K562 (cell line): ENCODE results near the gene UBR7. TPM values are rescaled to one million over a fixed set of nuclear protein-coding genes. Genes with fewer than 3 reads are reported as not detected.

Experiments
- ATAC-seq: fragments of 200-7000 bp; cut with Tn5 transposase; 3 replicates; pipeline ENCODE4 v1.9.1; 2020; ENCODE audit warnings: moderate library complexity
- BruUV-seq: library from RNA; stranded (reverse); fragments of 400-500 nt; replicated peaks from 2 replicates; lab custom pipeline; 2021; lab: Mats Ljungman, UMichigan
- CTCF ChIA-PET: fragments of 300-600 bp; formaldehyde crosslinking; extraction: SDS; loops from one replicate; lab custom pipeline; 2021; ENCODE audit warnings: low intra/inter-chr PET ratio; lab: Yijun Ruan, JAX
- POLR2A ChIA-PET: fragments of 300-600, 350-650 bp; sonication (Branson Sonifier 250); formaldehyde crosslinking; extraction: SDS; loops from one replicate; lab custom pipeline; 2021; ENCODE audit warnings: antibody characterized with exemption, inconsistent platforms; lab: Yijun Ruan, JAX
- DNase-seq, 4 experiments: peaks; one replicate each; pipeline versions ENCODE4 v3.0.0 to v3.0.0-alpha.2; 2011 to 2018; ENCODE audit warnings: low spot score in 3 of 4, mixed read lengths in 3 of 4; ENCODE audit errors: extremely low read depth in 1 of 4
- FAIRE-seq: peaks from 2 replicates; lab custom pipeline; 2011; peaks lifted over from hg19 to GRCh38; lab: Jason Lieb, UNC
- H2AFZ ChIP-seq: 2 replicates; pipeline ENCODE4 v1.6.0; 2011; ENCODE audit warnings: low read depth, low read length, control low read depth, inconsistent platforms
- H3K27ac ChIP-seq: fragments of 200-600 bp; 3 replicates; pipeline ENCODE4 v1.8.0; 2011; ENCODE audit warnings: low read depth, mild to moderate bottlenecking, control low read depth, inconsistent platforms, low read length, moderate library complexity, mixed read lengths; ENCODE audit errors: extremely low read depth
- H3K27me3 ChIP-seq, 2 experiments: fragments of 300-600 bp in 1 of 2; 2 replicates in 1 of 2; 3 replicates in 1 of 2; pipeline versions ENCODE4 v1.6.0 to v1.8.0; 2011; ENCODE audit warnings: inconsistent platforms in 2 of 2, low read length in 2 of 2, mild to moderate bottlenecking in 1 of 2, mixed read lengths in 1 of 2, moderate library complexity in 1 of 2; ENCODE audit not compliant: control insufficient read depth in 2 of 2, insufficient read depth in 2 of 2
- H3K36me3 ChIP-seq: fragments of 300-600 bp; 3 replicates; pipeline ENCODE4 v1.8.0; 2011; ENCODE audit warnings: mild to moderate bottlenecking, low read length, inconsistent platforms; ENCODE audit not compliant: control insufficient read depth, insufficient read depth
- H3K4me1 ChIP-seq, 2 experiments: fragments of 200-600 bp in 1 of 2; replicated peaks in 1 of 2; 2 replicates in 1 of 2; 3 replicates in 1 of 2; pipeline versions ENCODE4 v1.5.1 to v1.8.0; 2011; ENCODE audit warnings: inconsistent platforms in 2 of 2, low read length in 2 of 2, mild to moderate bottlenecking in 1 of 2, mixed read lengths in 1 of 2, moderate library complexity in 1 of 2; ENCODE audit not compliant: control insufficient read depth in 2 of 2, insufficient read depth in 2 of 2
- H3K4me2 ChIP-seq: 2 replicates; pipeline ENCODE4 v1.6.1; 2011; ENCODE audit warnings: low read length, control low read depth, inconsistent platforms, mixed read lengths; ENCODE audit not compliant: insufficient read depth
- H3K4me3 ChIP-seq: fragments of 200-600 bp; sonication (generic), shearing (Covaris generic); 2 replicates; pipeline ENCODE4 v1.5.1; 2016; ENCODE audit warnings: control low read depth, inconsistent platforms
- H3K79me2 ChIP-seq: fragments of 200-600 bp; 3 replicates; pipeline ENCODE4 v1.8.0; 2011; ENCODE audit warnings: low read length, inconsistent platforms; ENCODE audit not compliant: control insufficient read depth, insufficient read depth
- H3K9ac ChIP-seq, 2 experiments: 2 replicates each; pipeline versions ENCODE4 v1.6.0 to v1.6.1; 2011; ENCODE audit warnings: low read depth in 2 of 2, low read length in 2 of 2, control low read depth in 1 of 2, inconsistent platforms in 1 of 2, mild to moderate bottlenecking in 1 of 2, mixed read lengths in 1 of 2; ENCODE audit not compliant: insufficient read depth in 1 of 2
- H3K9me1 ChIP-seq: one replicate; pipeline ENCODE4 v1.6.0; 2011; ENCODE audit warnings: inconsistent platforms, mild to moderate bottlenecking, low read length, moderate library complexity; ENCODE audit not compliant: control insufficient read depth, insufficient read depth
- H3K9me3 ChIP-seq: replicated peaks from 2 replicates; pipeline ENCODE4 v1.5.1; 2011; ENCODE audit warnings: low read depth, low read length, inconsistent platforms; ENCODE audit not compliant: control insufficient read depth, insufficient read depth
- H4K20me1 ChIP-seq: replicated peaks from 2 replicates; pipeline ENCODE4 v1.6.1; 2011; ENCODE audit warnings: low read length, inconsistent platforms, mixed read lengths; ENCODE audit not compliant: control insufficient read depth, insufficient read depth
- CHCHD3 ChIP-seq: fragments of 250-450 bp; sonication (Bioruptor Pico); IDR thresholded peaks from 2 replicates; pipeline ENCODE4 v2.1.2; 2022; ENCODE audit warnings: mild to moderate bottlenecking
- CSDE1 ChIP-seq, 2 experiments: fragments of 450-650 bp; IDR thresholded peaks; 2 replicates each; pipeline ENCODE4 v1.6.1; 2016; ENCODE audit warnings: mild to moderate bottlenecking in 1 of 2
- ESRRA ChIP-seq: fragments of 450-650 bp; IDR thresholded peaks from 2 replicates; pipeline ENCODE4 v1.6.1; 2014; ENCODE audit warnings: low read depth, mild to moderate bottlenecking, moderate library complexity, borderline replicate concordance
- GTF2E2 ChIP-seq: fragments of 200-800 bp; sonication (Bioruptor generic); IDR thresholded peaks from 2 replicates; pipeline ENCODE4 v1.6.1; 2016; ENCODE audit warnings: missing genetic modification characterization, missing compliant biosample characterization
- HMG20A ChIP-seq: fragments of 450-650 bp; formaldehyde crosslinking; conservative IDR thresholded peaks from 2 replicates; pipeline ENCODE4 v1.4.0; 2020; ENCODE audit warnings: mild to moderate bottlenecking, mixed read lengths
- ID3 ChIP-seq, 2 experiments: fragments of 250-450 bp in 1 of 2; fragments of 450-650 bp in 1 of 2; sonication (Bioruptor Pico) in 1 of 2; IDR thresholded peaks; 2 replicates each; pipeline versions ENCODE4 v1.6.1 to v1.8.0; 2016 to 2021; ENCODE audit warnings: mild to moderate bottlenecking in 2 of 2, moderate library complexity in 2 of 2, missing compliant biosample characterization in 1 of 2, missing genetic modification characterization in 1 of 2
- KDM1A ChIP-seq, 2 experiments: fragments of 450-650 bp; IDR thresholded peaks; 2 replicates each; pipeline ENCODE4 v1.6.1; 2016; ENCODE audit warnings: mild to moderate bottlenecking in 2 of 2
- MEF2D ChIP-seq: conservative IDR thresholded peaks from 2 replicates; pipeline ENCODE4 v1.6.1; 2016; ENCODE audit warnings: low read depth, missing genetic modification characterization, missing compliant biosample characterization
- NFRKB ChIP-seq: fragments of 450-650 bp; IDR thresholded peaks from 2 replicates; pipeline ENCODE4 v1.6.1; 2016; ENCODE audit warnings: low read depth
- PYGO2 ChIP-seq: fragments of 450-650 bp; IDR thresholded peaks from 2 replicates; pipeline ENCODE4 v1.6.1; 2016; ENCODE audit warnings: mild to moderate bottlenecking, missing genetic modification characterization, moderate library complexity, missing compliant biosample characterization
- RAD51 ChIP-seq: fragments of 450-650 bp; IDR thresholded peaks from 2 replicates; pipeline ENCODE4 v1.7.1; 2016; ENCODE audit warnings: low read depth, mild to moderate bottlenecking, borderline replicate concordance
- RBM34 ChIP-seq: fragments of 200-400 bp; formaldehyde crosslinking; IDR thresholded peaks from 2 replicates; pipeline ENCODE4 v1.6.1; 2018; ENCODE audit warnings: low read length, borderline replicate concordance; ENCODE audit not compliant: insufficient read depth
- SMARCE1 ChIP-seq: fragments of 450-650 bp; IDR thresholded peaks from 2 replicates; pipeline ENCODE4 v1.7.1; 2016; ENCODE audit warnings: mild to moderate bottlenecking
- STAT5B ChIP-seq: fragments of 250-450 bp; sonication (Bioruptor Pico); IDR thresholded peaks from 2 replicates; pipeline ENCODE4 v1.8.0; 2021; ENCODE audit warnings: mild to moderate bottlenecking, inconsistent platforms
- ZKSCAN8 ChIP-seq: fragments of 200-800 bp; sonication (Bioruptor generic); IDR thresholded peaks from 2 replicates; pipeline ENCODE4 v1.6.1; 2016; ENCODE audit warnings: missing genetic modification characterization, missing compliant biosample characterization
- ZNF146 ChIP-seq: IDR thresholded peaks from one replicate; pipeline ENCODE4 v1.6.1; 2018; ENCODE audit warnings: missing compliant biosample characterization; ENCODE audit not compliant: unreplicated experiment
- ZNF431 ChIP-seq: sonication (generic); formaldehyde crosslinking; IDR thresholded peaks from 2 replicates; pipeline ENCODE4 v1.8.0; 2022; ENCODE audit warnings: mild to moderate bottlenecking, missing genetic modification reagents
- ZNF717 ChIP-seq: fragments of 250-450 bp; sonication (Bioruptor Pico); IDR thresholded peaks from 2 replicates; pipeline ENCODE4 v1.5.0; 2021
- ZNF75A ChIP-seq: fragments of 450-650 bp; formaldehyde crosslinking; IDR thresholded peaks from 2 replicates; pipeline ENCODE4 v1.4.0; 2020; ENCODE audit warnings: mild to moderate bottlenecking
- WGBS: fragments of 100-300 bp; shearing (Covaris generic); methylation state at CpG from one replicate; pipeline ENCODE4 v1.1.6; 2016; ENCODE audit warnings: low coverage, mixed read lengths; ENCODE audit not compliant: insufficient coverage; ENCODE audit errors: missing lambda C conversion rate; 5-methylcytosine and 5-hydroxymethylcytosine counted together
- in situ Hi-C: fragments of 300-500 bp; cut with MboI; formaldehyde crosslinking; loops from 4 replicates; pipeline ENCODE4 v1.15.0; 2018; ENCODE audit warnings: inconsistent platforms, mixed read lengths
- intact Hi-C: fragments of 100-400 bp; cut with micrococcal nuclease; formaldehyde crosslinking; loops from 2 replicates; pipeline ENCODE4 v1.14.2; 2022
- polyA plus RNA-seq, 8 experiments: library from polyadenylated mRNA; depleted of rRNA in 4 of 8; stranded (reverse) in 5 of 8; unstranded in 3 of 8; fragments of >200 nt; fragmentation: Nextera tagmentation in 2 of 8; fragmentation: Illumina TruSeq in 1 of 8; extraction: Ambion mirVana in 2 of 8; extraction: Trizol in 1 of 8; gene quantifications; 2 replicates each; pipeline versions ENCODE4 v1.2.1 to v1.2.3, GENCODE V29; 2011 to 2014; ENCODE audit warnings: inconsistent platforms in 1 of 8, missing spikeins in 1 of 8
- total RNA-seq, 7 experiments: library from RNA; depleted of rRNA in 6 of 7; stranded (reverse); fragments of >200 nt in 6 of 7; fragmentation: Illumina TruSeq in 2 of 7; extraction: Trizol in 2 of 7; gene quantifications; 2 replicates each; pipeline versions ENCODE4 v1.2.1 to v1.2.3, GENCODE V29; 2011 to 2021; ENCODE audit warnings: low replicate concordance in 1 of 7
- TF ChIP-seq, protein P1 (sequence below): fragments of 450-650 bp; formaldehyde crosslinking; IDR thresholded peaks from 2 replicates; pipeline ENCODE4 v1.4.0; 2020; ENCODE audit warnings: mild to moderate bottlenecking, moderate library complexity
- TF ChIP-seq, protein P2 (sequence below): sonication (generic); formaldehyde crosslinking; IDR thresholded peaks from 2 replicates; pipeline ENCODE4 v1.8.0; 2022; ENCODE audit warnings: mild to moderate bottlenecking, missing genetic modification reagents

The UBR7 gene
- total and polyA plus RNA-seq, 9 of the 15 experiments (the other 6 are each of a cell fraction or from before 2014, with no cell fraction given), result 12.5 to 63.0 (median 34.4) TPM

DNA sequence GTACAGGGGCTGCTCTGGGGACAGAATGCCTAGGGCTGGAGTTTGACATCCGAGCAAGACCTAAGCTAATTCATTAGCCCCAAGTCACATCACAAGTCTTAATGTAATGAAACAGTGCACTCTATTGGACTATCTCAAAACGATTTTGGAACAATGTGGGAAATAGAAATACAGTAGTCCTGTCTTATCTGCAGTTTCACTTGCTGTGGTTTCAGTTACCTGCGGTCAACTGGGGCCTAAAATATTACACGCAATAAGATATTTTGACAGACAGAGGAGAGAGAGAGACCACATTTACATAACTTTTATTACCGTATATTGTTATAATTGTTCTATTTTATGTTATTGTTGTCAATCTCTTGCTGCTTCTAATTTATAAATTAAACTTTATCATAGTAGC lies 43.5 kb upstream of the UBR7 start:
- H3K79me2 ChIP-seq, result no peaks in the 10 kb centered on the region
- ChIA-PET POLR2A (interaction anchor here (0.7 to 1.0 kb wide), 3 partner anchors 18 to 301 kb away, joined by 3 to 4 read pairs (median 3); no protein-coding TSS in a partner anchor), CTCF (interaction anchor here (0.6 kb wide), 1 partner anchor 211 kb away, joined by 3 read pairs; no protein-coding TSS in a partner anchor)
- no peak overlapping the region for H3K4me3 ChIP-seq
- no peaks in the 10 kb centered on the region for H3K9me1 ChIP-seq
- no peaks in the 10 kb centered on the region for H4K20me1 ChIP-seq
- WGBS, result 0% methylated on average over 4 of the region's 5 CpGs
- no peak overlapping the region for H3K4me2 ChIP-seq
- H3K9ac ChIP-seq, result no peak overlapping the region
- peak in 2 of 4 experiments; percentile 17 to 38 for DNase-seq
- no peak overlapping the region for H3K27ac ChIP-seq
- no peak overlapping the region for H2AFZ ChIP-seq
- FAIRE-seq, result no peak
- H3K36me3 ChIP-seq, result no peaks in the 10 kb centered on the region
- no TSS peak for BruUV-seq
- in situ Hi-C loops (no loop called here), intact Hi-C loops (no loop called here)
- H3K9me3 ChIP-seq, result no peaks in the 10 kb centered on the region
- H3K27me3 ChIP-seq, result no peaks in the 10 kb centered on the region
- H3K4me1 ChIP-seq, result no peaks in the 10 kb centered on the region; a peak in 1 of 5 replicates
- peak; percentile 71 for ATAC-seq
- TF ChIP-seq MEF2D (no peak), ZKSCAN8 (CRISPR knock-in tag) (no peak), ZNF75A (no peak), ZNF717 (CRISPR knock-in tag) (no peak), HMG20A (CRISPR knock-in tag) (no peak), RAD51 (no peak), GTF2E2 (tag) (no peak), ZNF146 (CRISPR knock-in tag) (no peak), ZNF431 (CRISPR knock-in tag) (no peak), CSDE1 (IDR thresholded peaks at IDR 0.05) (no peak), CHCHD3 (CRISPR knock-in tag) (no peak), SMARCE1 (no peak), PYGO2 (tag) (no peak), RBM34 (no peak), STAT5B (no peak), ID3 (CRISPR knock-in tag; IDR thresholded peaks at IDR 0.05) (no peak), ID3 (tag; IDR thresholded peaks at IDR 0.05) (no peak), KDM1A (IDR thresholded peaks at IDR 0.05) (0 out of 4 replicates have a peak, but pooled peaks of 1 of the 2 experiments have one; percentile 8), NFRKB (no peak), ESRRA (peak; percentile 76; the same call in 1 of the 2 replicates)
- TF ChIP-seq, protein P1, sequence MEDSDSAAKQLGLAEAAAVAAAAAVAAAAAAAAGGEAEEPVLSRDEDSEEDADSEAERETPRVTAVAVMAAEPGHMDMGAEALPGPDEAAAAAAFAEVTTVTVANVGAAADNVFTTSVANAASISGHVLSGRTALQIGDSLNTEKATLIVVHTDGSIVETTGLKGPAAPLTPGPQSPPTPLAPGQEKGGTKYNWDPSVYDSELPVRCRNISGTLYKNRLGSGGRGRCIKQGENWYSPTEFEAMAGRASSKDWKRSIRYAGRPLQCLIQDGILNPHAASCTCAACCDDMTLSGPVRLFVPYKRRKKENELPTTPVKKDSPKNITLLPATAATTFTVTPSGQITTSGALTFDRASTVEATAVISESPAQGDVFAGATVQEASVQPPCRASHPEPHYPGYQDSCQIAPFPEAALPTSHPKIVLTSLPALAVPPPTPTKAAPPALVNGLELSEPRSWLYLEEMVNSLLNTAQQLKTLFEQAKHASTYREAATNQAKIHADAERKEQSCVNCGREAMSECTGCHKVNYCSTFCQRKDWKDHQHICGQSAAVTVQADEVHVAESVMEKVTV (CRISPR knock-in tag), result no peak
- TF ChIP-seq, protein P2, sequence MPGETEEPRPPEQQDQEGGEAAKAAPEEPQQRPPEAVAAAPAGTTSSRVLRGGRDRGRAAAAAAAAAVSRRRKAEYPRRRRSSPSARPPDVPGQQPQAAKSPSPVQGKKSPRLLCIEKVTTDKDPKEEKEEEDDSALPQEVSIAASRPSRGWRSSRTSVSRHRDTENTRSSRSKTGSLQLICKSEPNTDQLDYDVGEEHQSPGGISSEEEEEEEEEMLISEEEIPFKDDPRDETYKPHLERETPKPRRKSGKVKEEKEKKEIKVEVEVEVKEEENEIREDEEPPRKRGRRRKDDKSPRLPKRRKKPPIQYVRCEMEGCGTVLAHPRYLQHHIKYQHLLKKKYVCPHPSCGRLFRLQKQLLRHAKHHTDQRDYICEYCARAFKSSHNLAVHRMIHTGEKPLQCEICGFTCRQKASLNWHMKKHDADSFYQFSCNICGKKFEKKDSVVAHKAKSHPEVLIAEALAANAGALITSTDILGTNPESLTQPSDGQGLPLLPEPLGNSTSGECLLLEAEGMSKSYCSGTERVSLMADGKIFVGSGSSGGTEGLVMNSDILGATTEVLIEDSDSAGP (CRISPR knock-in tag), result no peak
